ENCODE data around the gene KLHL29.

The KLHL29 gene

DNA sequence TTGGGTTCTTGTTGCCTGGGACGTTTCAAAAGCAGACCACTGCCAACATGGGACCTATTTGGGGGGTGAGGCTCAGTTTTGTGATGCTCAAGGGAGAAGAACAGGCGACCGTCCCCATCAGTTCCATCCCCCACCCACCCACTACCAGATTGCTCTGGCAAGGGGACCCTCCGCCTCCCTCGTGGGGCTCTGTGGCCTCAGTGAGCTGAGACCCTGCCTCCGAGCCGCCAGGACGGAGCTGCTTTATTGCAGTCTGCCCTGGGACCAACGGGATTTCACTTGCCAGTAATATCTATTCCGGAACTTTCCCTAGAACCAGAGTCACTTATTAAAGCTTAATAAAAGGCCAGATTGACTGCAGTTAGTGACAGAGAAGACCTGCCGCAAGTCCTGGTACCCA, 146.3 kb downstream of the KLHL29 start:
- no peak for DNase-seq (ENCODE audit: low spot score)

DNA sequence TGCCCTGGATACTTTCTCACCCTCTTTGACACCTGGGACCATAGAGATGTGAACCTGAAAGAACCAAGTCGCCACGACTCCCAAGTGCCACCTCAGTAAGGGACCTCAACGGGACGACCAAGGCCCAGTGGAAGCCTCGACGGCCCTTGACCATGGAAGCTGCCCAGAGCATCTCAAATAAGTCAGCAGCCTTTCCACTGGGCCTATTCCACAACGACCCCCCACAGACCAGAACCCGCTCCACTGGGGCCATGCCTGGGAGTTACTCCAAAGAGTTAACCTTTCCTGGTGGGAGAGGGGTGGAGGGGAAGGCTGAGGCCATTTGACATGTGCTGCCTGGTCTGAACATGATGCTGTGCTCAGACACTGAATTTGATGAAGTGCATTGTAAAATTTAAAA, 146.9 kb downstream of the KLHL29 start:
- no peak for DNase-seq (ENCODE audit: low spot score)

DNA sequence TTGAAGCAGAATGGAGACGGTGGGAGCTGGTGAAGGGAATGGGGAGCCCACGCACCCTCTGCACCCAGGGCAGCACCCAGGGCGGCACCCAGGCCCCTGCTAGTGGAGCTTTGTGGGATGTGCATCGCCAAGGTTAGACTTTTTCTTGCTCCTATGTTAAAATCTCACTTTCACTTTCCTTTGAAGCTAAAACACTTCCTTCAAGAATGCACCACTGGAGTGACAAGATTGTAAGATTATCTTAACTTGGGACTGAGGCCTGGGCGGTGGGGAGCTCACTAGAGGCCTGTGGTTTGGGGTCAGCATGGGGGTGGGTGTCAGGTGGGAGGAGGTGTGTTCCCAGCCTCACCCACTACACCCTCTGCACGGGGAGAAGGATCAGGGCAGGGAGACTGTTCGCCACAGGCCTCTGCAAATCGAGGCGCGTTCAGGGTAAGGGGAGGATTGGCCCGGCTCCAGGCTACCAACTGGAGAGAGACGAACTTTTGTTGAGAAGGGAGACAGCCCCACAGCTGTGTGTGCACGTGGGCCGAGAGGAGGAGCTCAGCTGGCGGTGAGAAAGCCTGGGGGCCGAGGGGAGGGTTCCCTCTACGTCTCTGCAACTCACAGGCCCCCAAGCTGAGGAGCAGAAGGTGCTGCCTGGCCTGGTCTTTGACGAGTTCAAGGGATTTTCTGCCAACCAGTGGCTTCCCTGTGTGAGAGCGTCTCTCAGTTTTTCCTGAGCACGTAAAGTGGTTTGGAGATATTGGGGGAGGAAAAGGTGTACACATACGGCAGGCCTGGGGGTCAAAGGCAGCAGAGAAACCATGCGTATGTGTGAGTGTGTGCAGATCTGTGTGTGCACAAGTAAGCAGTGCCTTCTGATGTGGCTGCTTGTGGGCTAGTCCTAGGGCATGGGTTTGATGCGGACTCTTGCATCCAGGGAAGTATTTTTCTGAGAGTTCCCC, 147.7 kb downstream of the KLHL29 start:
- DNase-seq (ENCODE audit: low spot score), result no peak

DNA sequence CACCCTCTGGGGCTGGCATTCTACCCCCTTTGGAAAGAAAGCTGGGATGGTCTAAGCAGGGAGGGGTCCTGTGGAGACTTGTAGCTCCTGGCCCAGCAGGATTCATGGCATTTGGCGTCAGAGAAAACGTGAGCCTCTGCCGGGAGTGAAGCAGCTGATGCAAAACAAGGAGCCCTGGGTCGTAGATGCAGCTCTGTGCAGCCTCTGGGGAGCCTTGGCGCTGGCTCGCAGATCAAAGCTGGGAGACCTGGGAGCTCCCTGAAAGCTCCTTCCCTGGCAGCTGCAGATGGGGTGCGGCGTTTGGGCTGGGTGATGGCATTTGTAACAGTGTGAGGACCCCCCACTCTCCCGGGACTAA, 148.3 kb downstream of the KLHL29 start:
- DNase-seq (ENCODE audit: low spot score), result no peak

- no peak for DNase-seq (ENCODE audit: low spot score)
These were observed 149.8 kb downstream of the KLHL29 start for GRCh38 chr2:23534771-23535170.

GRCh38 chr2:23536326-23536725, 151.3 kb downstream of the KLHL29 start:
- no peak for DNase-seq (ENCODE audit: low spot score)

DNA sequence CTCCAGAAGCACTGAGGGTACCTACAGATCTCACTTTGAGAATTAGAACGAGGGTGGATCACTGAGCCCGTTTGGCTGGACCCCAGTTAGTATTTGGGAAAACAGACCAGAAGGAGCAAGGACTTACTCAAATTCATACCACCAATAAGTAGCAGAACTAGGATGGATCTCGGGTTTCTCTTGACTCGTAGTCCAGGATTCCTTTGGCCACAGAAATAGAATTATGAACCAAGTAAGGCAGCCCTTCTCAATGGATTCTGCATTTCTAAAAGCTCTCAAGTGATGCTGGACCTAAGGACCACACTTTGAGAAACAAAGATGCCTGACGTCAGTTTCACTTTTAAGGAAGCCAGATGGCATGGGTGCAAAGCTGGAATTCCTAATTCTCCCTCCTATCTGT, 153.0 kb downstream of the KLHL29 start:
- DNase-seq (ENCODE audit: low spot score), result no peak

- no peak for DNase-seq (ENCODE audit: low spot score)
These were observed 153.6 kb downstream of the KLHL29 start for GRCh38 chr2:23538566-23538965.

DNA sequence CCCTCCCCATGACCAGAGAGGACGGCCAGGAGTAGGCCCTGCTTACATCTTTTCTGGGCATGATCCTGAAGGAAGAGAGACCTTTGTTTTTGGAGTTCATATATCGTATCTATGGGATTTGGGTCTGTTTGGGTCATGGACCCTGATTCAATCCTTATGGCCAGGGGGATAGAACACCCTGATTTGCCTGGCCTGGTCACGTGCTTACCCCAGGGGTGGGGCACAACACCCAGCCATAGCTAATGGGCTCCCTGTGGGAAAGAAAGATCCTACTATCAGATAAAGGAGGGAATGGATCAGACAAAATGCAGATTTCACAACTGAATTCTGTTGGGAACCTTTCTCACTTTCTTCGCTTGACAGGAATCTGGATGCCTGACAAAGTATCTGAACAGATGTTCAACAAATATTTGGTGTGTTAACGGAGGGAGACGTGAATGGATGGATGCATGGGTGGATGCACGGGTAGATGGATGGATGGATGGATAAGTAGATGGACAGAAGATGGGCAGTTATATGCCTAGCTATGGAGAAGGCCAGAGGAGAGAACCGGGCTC, 155.9 kb downstream of the KLHL29 start:
- DNase-seq (ENCODE audit: low spot score), result no peak

DNA sequence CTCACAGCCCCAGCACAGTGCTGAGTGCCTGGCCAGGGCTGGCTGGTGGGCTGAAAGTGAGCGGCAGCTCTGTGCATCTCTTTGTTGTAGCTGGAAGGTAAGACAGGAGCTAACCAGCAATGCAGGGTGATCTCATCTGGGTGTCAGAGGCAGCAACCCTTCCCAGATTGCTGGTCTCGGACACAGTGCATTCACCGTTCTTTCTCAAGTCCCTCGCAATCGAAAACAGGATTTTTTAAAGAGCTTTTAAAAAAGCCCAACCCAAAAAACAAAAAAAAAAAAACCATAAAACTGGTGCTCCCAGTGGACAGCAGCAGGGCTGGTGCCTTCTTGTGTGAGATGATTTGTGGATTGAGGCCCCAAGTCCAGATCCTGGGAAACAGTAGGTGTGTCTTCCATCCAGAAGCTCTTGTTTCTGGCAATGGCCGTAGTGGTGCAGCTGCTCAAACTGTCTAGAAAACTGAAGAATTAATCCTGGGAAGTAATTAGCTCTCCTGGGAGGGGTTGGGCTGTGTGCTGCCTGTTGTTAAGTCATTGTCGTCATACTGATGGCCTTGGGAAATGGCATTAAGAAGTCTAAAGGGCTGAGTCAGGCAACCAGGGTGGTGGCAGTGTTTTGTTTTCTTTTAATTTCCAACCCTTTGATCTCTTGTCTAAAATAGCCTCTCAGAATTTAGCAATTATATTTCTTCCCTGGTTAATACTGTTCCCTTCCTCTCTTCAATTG, 156.7 kb downstream of the KLHL29 start:
- DNase-seq (ENCODE audit: low spot score), result no peak

DNA sequence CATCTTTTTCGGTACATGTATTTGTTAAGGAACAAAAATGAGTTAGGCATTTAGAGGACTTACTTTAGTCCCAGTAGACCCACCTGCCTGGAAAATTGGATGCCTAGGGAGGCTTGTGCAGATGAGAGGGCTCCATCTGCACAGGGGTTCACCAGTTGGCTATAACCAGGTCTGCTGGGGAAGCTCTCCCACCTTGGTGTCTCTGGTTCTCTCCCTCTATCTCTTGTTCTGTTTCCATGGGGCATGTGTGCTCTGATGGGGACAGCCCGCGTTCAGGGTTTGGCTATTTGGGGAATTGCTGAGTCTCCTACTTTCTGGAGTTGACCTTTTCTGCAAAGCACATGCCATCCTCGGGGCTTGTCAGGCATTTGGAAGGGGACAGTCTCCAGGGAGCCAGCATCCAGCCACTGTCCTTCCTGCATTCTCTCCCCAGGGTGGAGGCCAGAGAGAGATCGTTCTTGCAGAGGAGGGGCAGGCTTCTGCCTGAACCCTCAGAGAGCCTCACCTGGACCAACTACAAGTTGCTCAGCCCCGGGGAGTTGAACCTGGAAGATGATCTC, 157.3 kb downstream of the KLHL29 start:
- no peak for DNase-seq (ENCODE audit: low spot score)

- no peak for DNase-seq (ENCODE audit: low spot score)
These were observed 158.3 kb downstream of the KLHL29 start for GRCh38 chr2:23543302-23543701.

DNA sequence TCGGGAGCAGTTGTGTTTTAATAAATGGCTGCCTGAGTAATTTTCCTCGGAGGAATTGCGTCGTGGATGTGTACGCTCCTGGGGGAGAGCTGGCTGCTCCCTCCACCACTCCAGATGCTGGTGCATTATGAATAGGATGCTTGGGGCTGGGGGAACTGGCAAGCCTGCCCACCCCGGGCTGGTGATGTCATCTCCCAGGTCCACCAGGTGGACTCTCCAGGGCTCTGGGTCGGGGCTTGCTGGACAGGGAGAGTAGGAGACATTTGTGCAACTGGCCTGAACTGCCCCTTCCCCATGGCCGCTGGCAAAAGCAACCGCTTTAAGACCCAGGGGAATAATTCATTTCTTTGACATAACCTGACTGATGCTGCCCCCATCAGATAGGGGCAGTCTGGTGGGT, 158.7 kb downstream of the KLHL29 start:
- no peak for DNase-seq (ENCODE audit: low spot score)

GRCh38 chr2:23544589-23545295, 159.8 kb downstream of the KLHL29 start:
- DNase-seq (ENCODE audit: low spot score), result no peak

GRCh38 chr2:23545396-23545795, 160.4 kb downstream of the KLHL29 start:
- no peak for DNase-seq (ENCODE audit: low spot score)

GRCh38 chr2:23545811-23546210, 160.8 kb downstream of the KLHL29 start:
- no peak for DNase-seq (ENCODE audit: low spot score)

DNA sequence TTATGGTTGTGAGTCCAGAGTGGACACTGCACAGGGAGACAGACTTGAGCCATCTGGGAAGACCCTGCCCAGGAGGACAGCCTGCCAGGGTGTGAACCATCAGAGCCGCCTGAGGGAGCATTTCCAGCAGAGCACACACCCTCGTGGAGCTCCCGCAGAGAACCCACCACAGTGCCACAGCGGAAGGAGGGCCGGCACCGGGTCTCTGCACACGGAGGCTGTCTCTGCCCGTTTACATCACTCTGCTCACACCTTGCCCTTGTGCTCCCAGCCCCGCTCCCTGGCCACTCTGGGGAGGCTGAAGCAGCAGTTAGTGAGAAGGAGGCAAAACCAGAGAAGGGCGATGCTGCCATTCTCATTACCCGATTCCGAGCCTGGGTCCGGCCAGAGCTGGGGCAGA, 161.9 kb downstream of the KLHL29 start:
- DNase-seq (ENCODE audit: low spot score), result no peak

- DNase-seq (ENCODE audit: low spot score), result no peak
These were observed 162.7 kb downstream of the KLHL29 start for GRCh38 chr2:23547725-23548124.

- DNase-seq (ENCODE audit: low spot score), result no peak
These were observed 163.3 kb downstream of the KLHL29 start for GRCh38 chr2:23548143-23548769.

DNA sequence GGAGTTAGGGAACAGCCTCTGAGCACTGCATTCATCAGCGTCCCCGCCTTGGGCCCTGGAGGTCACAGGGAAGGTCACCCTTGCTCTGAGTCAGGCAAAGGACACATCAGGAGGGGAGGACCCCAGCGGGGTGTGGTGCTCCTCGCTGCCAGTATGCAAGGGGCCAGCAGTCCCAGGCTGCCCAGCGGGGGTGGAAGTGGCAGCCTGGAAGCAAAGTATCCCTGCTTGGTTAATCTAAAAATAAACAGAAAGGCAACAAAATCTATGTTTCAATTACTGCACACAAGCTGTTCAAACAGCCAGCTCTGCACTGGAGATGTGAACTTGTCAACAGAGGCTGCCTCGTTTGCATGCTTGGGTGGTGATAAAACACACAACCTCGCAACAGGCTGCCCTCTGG, 164.1 kb downstream of the KLHL29 start:
- DNase-seq (ENCODE audit: low spot score), result no peak

- no peak for DNase-seq (ENCODE audit: low spot score)
These were observed 165.0 kb downstream of the KLHL29 start for GRCh38 chr2:23549821-23550530.
